LNCaP clone FGC (cell line): ENCODE measurements around the gene KCNC2.

Source experiments
- DNase-seq: peaks from one replicate; pipeline ENCODE4 v3.0.0-alpha.2; 2011; ENCODE audit warnings: low read depth
- H3K4me3 ChIP-seq: 2 replicates; pipeline ENCODE4 v1.5.1; 2011; ENCODE audit warnings: mild to moderate bottlenecking, low read depth, low read length, control low read depth
- TF ChIP-seq, protein P1 (sequence below): IDR thresholded peaks from 2 replicates; pipeline ENCODE4 v1.5.1; 2012; ENCODE audit warnings: mild to moderate bottlenecking; ENCODE audit not compliant: control insufficient read depth, insufficient read depth; ENCODE audit errors: extremely low read depth

The KCNC2 gene

DNA sequence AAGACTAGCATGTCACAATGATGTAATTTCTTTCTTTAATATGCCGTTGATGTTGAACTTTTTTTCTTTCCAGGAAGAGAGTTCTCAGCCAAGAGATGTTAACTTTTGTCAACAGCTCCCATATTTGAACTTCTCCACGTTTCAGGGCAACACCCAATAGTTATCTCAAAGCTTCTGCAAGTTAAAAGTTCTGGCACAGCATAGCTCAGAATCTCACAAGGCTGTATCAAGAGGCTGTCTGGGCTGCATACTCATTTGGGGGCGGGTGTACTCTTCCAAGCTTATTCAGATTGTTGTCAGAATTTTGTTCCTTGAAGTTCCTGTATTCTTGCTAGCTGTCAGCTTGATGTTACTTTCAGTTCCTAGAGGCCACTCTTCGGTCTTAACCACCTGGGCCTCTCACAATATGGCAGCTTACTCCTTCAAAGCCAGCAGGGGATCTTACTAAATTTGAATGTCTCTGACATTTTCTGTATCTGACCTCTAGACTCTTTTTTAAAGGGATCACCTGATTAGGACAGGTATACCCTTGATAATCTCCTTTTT is 38.9 kb downstream of the KCNC2 start:
- TF ChIP-seq, protein P1, sequence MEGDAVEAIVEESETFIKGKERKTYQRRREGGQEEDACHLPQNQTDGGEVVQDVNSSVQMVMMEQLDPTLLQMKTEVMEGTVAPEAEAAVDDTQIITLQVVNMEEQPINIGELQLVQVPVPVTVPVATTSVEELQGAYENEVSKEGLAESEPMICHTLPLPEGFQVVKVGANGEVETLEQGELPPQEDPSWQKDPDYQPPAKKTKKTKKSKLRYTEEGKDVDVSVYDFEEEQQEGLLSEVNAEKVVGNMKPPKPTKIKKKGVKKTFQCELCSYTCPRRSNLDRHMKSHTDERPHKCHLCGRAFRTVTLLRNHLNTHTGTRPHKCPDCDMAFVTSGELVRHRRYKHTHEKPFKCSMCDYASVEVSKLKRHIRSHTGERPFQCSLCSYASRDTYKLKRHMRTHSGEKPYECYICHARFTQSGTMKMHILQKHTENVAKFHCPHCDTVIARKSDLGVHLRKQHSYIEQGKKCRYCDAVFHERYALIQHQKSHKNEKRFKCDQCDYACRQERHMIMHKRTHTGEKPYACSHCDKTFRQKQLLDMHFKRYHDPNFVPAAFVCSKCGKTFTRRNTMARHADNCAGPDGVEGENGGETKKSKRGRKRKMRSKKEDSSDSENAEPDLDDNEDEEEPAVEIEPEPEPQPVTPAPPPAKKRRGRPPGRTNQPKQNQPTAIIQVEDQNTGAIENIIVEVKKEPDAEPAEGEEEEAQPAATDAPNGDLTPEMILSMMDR = no peak
- no peak overlapping the region for H3K4me3 ChIP-seq
- no peak for DNase-seq

DNA sequence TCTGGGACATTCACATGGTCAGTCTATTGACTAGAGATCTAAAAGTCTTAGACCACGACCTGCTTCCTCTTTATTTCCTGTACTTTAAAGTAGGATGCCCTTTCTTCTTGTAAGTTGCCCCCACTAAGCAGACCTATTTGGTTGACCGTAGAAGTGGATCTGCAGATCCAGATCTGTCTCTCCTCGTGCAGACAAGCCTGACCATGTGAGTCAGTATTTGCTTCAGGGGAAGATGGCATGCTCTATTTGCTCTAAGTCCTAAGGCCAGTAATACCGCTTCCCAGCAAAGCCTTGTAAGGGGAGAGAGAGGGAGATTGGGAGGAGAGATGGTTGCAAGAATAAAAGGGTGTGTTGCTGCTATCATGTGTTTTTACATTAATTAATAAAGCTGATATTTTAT is 46.8 kb downstream of the KCNC2 start:
- H3K4me3 ChIP-seq = no peak overlapping the region
- TF ChIP-seq, protein P1 = no peak
- DNase-seq = no peak

DNA sequence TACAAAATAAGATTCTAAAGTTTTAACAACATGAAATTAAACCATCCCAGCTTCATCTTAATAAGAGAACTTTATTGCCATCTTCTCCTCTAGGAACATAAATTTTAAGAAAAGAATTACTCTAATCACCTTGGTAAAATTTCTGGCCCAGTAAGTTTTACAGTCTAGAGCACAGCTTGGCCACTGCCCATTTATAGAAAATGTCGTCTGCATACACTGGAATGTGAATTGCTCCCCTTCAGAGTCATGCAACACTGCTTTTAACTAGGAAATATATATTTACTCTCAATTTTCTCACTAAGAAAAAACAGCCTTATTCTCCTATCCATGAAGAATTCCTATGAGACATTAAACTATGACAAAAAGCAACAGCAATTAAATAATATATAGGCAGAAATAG is 48.2 kb downstream of the KCNC2 start:
- no peak for DNase-seq
- no peak overlapping the region for H3K4me3 ChIP-seq
- TF ChIP-seq, protein P1 = no peak

DNA sequence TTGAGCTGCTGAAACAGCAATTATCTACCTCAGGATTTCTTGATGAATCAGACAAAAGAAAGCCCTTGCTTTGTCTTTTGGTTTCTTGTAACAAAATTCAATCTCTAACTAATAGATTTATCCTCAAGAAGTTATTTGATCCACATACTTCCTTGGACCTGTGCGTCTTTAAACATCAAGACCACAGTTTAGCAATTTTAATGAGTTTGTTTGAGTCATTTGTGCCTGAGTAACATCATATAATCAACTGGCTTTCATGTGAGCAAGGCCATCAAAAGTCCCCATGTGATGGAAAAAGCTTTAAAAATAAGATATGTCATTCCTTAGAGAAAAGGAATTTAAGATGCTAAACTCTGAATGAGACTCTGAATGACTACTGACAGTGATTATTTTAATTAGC is 52.3 kb downstream of the KCNC2 start:
- H3K4me3 ChIP-seq = no peak overlapping the region
- TF ChIP-seq, protein P1 = no peak
- DNase-seq = no peak

DNA sequence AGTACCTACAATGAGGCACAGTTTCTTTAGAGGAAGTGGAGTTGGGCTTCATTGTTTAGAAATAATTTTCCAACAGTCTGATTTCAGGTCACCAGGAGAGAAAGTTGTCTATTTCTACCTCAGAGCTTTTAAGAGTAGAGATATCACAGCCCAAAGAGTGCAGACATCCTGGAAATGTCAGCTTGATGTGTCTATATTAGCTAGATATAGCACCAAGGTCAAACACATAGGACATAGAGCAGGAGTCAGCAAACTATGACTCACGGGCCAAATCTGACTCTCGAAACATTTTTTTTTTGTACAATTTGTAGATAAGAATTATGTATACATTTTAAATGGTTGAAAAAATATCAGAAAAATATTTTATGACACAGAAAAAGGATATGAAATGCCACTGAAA is 53.7 kb downstream of the KCNC2 start:
- no peak overlapping the region for H3K4me3 ChIP-seq
- TF ChIP-seq, protein P1 = no peak
- no peak for DNase-seq

DNA sequence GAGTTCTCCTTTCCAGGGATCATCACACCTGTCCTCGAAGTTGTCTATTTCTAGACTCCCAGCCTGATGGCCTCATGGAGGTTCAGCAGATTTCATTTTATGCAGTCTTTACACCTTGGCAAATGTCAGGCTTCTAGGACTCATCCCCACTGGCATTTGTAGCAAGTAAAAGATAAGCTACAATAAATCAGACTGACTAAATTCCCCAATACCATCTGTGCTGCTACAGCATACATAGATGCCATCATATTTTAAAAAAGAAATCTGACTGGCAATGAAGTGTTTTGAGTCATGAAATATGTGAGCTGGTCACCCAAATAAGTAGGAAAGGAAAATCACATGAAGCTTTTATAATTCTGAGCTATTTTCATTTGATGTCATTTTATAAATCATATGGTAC is 55.3 kb downstream of the KCNC2 start:
- TF ChIP-seq, protein P1 = no peak
- no peak overlapping the region for H3K4me3 ChIP-seq
- DNase-seq = no peak

DNA sequence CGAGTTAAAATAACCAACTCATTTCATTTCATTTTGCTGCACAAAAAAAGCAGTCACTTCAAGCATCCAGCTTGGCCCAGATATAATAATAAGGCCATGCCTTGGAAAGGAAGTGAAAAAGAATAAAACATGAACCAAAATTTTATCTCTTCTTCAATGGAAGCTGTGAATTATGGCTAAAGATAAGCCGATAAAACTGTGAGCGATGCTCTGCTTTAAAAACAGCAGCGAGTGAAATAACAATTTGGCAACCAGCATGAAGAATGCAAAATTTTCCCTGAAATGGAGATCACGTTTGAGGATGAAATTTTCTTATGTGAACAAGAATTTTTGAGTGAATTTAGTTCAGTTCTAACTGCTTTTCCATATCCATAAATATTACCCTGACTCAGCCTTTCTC is 70.4 kb downstream of the KCNC2 start:
- no peak for DNase-seq
- H3K4me3 ChIP-seq = no peak overlapping the region
- TF ChIP-seq, protein P1 = no peak
